GM12865 (cell line): Measurements from ENCODE around the gene RAB14.

Experiments used
- DNase-seq: peaks from one replicate; pipeline ENCODE4 v3.0.0; 2010; ENCODE audit warnings: low read depth
- H3K4me3 ChIP-seq: 2 replicates; pipeline ENCODE4 v1.5.1; 2011; ENCODE audit warnings: mild to moderate bottlenecking, low read depth, low read length, control low read depth
- CTCF ChIP-seq: IDR thresholded peaks from 2 replicates; pipeline ENCODE4 v1.5.1; 2011; ENCODE audit warnings: low read length, control low read depth, low read depth, inconsistent platforms; ENCODE audit not compliant: insufficient read depth; ENCODE audit errors: missing control alignments

RAB14 gene

GRCh38 chr9:121210536-121210935 is 8.9 kb upstream of the RAB14 start:
- TF ChIP-seq CTCF = no peak
- peak; percentile 41 for DNase-seq
- no peak overlapping the region for H3K4me3 ChIP-seq

- DNase-seq = peak; percentile 75
Measured at GRCh38 chr9:121207371-121207940, 5.8 kb upstream of the RAB14 start.

GRCh38 chr9:121206516-121207370 is 5.1 kb upstream of the RAB14 start:
- no peak overlapping the region for H3K4me3 ChIP-seq
- DNase-seq = peak; percentile 51
- no peak for TF ChIP-seq CTCF

More at GRCh38 chr9:121207371-121207940, 5.8 kb upstream of the RAB14 start:
- no peak for TF ChIP-seq CTCF
- peak overlapping the region; percentile 33 for H3K4me3 ChIP-seq

- no peak overlapping the region for H3K4me3 ChIP-seq
- TF ChIP-seq CTCF = no peak
- DNase-seq = no peak
Measured at GRCh38 chr9:121204611-121205010, 2.9 kb upstream of the RAB14 start.

- no peak for DNase-seq
- no peak overlapping the region for H3K4me3 ChIP-seq
- TF ChIP-seq CTCF = no peak
Measured at GRCh38 chr9:121204121-121204520, 2.5 kb upstream of the RAB14 start.

GRCh38 chr9:121201045-121201737 is 478 bp downstream of the RAB14 start:
- no peak for TF ChIP-seq CTCF
- peak; percentile 53 for DNase-seq
- peak overlapping the region; percentile 71 for H3K4me3 ChIP-seq
